PC-9 (cell line): Measurements from ENCODE around the gene ADAMTS7. TPM values are rescaled to one million over a fixed set of nuclear protein-coding genes. Genes with fewer than 3 reads are reported as not detected.
"Not testable (repeated sequence)": the region's sequence is repeated elsewhere in the genome, so short reads cannot be mapped to it uniquely, and the experiment has no call there.

Experiments used
- BruUV-seq: library from RNA; stranded (reverse); fragments of 400-500 nt; replicated peaks from 2 replicates; lab custom pipeline; 2021; lab: Mats Ljungman, UMichigan
- CTCF ChIA-PET: fragments of 300-600 bp; sonication (Branson Sonifier 250); formaldehyde crosslinking; loops from one replicate; lab custom pipeline; 2022; ENCODE audit warnings: antibody characterized with exemption; lab: Charles Lee
- POLR2A ChIA-PET: fragments of 300-600 bp; sonication (Branson Sonifier 250); formaldehyde crosslinking; loops from one replicate; lab custom pipeline; 2022; ENCODE audit warnings: antibody characterized with exemption; ENCODE audit not compliant: unreplicated experiment; lab: Charles Lee
- DNase-seq, 2 experiments: peaks; one replicate each; pipeline versions ENCODE4 v3.0.0 to v3.0.0-alpha.2; 2015 to 2022; ENCODE audit warnings: mixed read lengths in 1 of 2
- H2AFZ ChIP-seq: fragments of 200-600 bp; sonication (generic); 2 replicates; pipeline ENCODE4 v1.8.1; 2017; ENCODE audit warnings: antibody characterized with exemption
- H3F3A ChIP-seq: fragments of 200-600 bp; sonication (generic); 2 replicates; pipeline ENCODE4 v1.8.1; 2017; ENCODE audit warnings: antibody characterized with exemption, mild to moderate bottlenecking, low read depth; ENCODE audit not compliant: insufficient read depth
- H3K27ac ChIP-seq: fragments of 200-600 bp; sonication (generic); 2 replicates; pipeline ENCODE4 v1.6.1; 2016; ENCODE audit warnings: mixed run types
- H3K27me3 ChIP-seq: fragments of 200-600 bp; sonication (generic); 2 replicates; pipeline ENCODE4 v1.6.1; 2016; ENCODE audit warnings: low read depth, mixed run types; ENCODE audit not compliant: insufficient read depth
- H3K36me3 ChIP-seq: fragments of 200-600 bp; sonication (generic); 2 replicates; pipeline ENCODE4 v1.6.1; 2016; ENCODE audit warnings: low read depth, mixed run types
- H3K4me1 ChIP-seq: fragments of 200-600 bp; sonication (generic); replicated peaks from 2 replicates; pipeline ENCODE4 v1.6.1; 2016; ENCODE audit warnings: mixed run types; ENCODE audit not compliant: insufficient read depth
- H3K4me2 ChIP-seq: fragments of 200-600 bp; sonication (generic); 2 replicates; pipeline ENCODE4 v1.6.1; 2017; ENCODE audit warnings: mixed run types
- H3K4me3 ChIP-seq: fragments of 200-600 bp; sonication (generic); 2 replicates; pipeline ENCODE4 v1.6.1; 2016; ENCODE audit warnings: mixed run types
- H3K79me2 ChIP-seq: fragments of 200-600 bp; sonication (generic); 2 replicates; pipeline ENCODE4 v1.6.1; 2017; ENCODE audit warnings: low read depth, mixed run types
- H3K9me2 ChIP-seq: fragments of 200-600 bp; sonication (generic); 2 replicates; pipeline ENCODE4 v1.8.1; 2017; ENCODE audit warnings: mild to moderate bottlenecking; ENCODE audit not compliant: insufficient read depth
- H3K9me3 ChIP-seq: fragments of 200-600 bp; sonication (generic); 2 replicates; pipeline ENCODE4 v1.8.1; 2016; ENCODE audit warnings: low read depth; ENCODE audit not compliant: insufficient read depth
- H4K20me1 ChIP-seq: fragments of 200-600 bp; sonication (generic); 2 replicates; pipeline ENCODE4 v1.8.1; 2017; ENCODE audit not compliant: insufficient read depth
- EZH2 ChIP-seq: fragments of 200-600 bp; sonication (generic); IDR thresholded peaks from 2 replicates; pipeline ENCODE4 v1.8.0; 2017; ENCODE audit warnings: antibody characterized with exemption, low read depth
- intact Hi-C: fragments of 100-400 bp; cut with micrococcal nuclease; formaldehyde crosslinking; loops from one replicate; pipeline ENCODE4 v1.10.0; 2022; ENCODE audit not compliant: unreplicated experiment
- total RNA-seq: library from RNA; stranded (reverse); gene quantifications from 2 replicates; pipeline ENCODE4 v1.2.3, GENCODE V29; 2021
- TF ChIP-seq, protein P1 (sequence below): fragments of 200-600 bp; sonication (generic); conservative IDR thresholded peaks from 2 replicates; pipeline ENCODE4 v1.6.1; 2017; ENCODE audit warnings: mixed run types, antibody characterized with exemption, mild to moderate bottlenecking, moderate library complexity

Gene ADAMTS7
- total RNA-seq, 1 experiment from 2014 or later, result 1.3 TPM

DNA sequence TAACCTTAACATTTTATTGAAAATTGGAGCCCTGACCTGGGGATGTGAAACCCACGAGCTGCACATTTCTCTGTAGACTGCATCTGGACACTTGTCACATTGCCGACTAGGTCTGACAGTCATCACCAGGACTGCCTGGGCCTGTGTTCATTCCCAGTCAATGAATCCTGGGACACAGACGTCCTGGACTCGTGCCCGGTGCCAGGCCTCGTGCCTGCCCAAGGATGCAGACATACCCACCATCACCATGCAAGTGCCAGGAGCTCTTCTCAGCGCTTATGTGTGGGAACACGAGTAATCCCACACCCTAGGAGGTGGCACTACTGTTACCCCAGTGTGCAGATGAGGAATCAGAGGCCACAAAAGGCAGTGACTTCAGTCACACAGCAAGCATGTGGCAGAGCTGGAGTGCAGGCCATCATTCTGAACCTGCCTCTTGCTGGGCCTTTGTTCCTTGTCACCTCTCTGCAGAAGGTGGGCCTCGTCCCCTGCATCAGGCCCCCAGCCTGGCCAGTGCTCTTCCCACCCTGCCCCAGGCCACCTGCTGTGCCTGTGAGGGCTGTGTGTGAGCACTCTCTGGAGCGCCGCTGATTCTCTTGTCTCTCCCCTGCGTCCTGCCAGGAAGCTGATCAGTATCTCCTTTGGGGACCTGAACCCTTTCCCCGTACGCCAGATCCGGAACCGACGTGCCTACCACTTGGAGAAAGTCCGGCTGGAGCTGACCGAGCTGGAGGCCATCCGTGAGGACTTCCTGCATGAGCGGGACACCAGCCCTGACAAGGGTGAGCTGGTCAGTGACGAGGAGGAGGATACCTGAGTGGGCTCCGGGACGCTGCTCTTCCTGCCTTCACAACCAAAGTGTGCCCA is 58.5 kb downstream of the ADAMTS7 start:
- H3K79me2 ChIP-seq, result no peaks in the 10 kb centered on the region
- no peak for DNase-seq
- H3K9me2 ChIP-seq, result no peaks in the 10 kb centered on the region
- H3K27me3 ChIP-seq, result no peaks in the 10 kb centered on the region
- H3K4me1 ChIP-seq, result peaks cover 4% of the 10 kb centered on the region; the same call in 1 of the 2 replicates
- no peak overlapping the region for H2AFZ ChIP-seq
- no peak for TF ChIP-seq EZH2
- TF ChIP-seq, protein P1, sequence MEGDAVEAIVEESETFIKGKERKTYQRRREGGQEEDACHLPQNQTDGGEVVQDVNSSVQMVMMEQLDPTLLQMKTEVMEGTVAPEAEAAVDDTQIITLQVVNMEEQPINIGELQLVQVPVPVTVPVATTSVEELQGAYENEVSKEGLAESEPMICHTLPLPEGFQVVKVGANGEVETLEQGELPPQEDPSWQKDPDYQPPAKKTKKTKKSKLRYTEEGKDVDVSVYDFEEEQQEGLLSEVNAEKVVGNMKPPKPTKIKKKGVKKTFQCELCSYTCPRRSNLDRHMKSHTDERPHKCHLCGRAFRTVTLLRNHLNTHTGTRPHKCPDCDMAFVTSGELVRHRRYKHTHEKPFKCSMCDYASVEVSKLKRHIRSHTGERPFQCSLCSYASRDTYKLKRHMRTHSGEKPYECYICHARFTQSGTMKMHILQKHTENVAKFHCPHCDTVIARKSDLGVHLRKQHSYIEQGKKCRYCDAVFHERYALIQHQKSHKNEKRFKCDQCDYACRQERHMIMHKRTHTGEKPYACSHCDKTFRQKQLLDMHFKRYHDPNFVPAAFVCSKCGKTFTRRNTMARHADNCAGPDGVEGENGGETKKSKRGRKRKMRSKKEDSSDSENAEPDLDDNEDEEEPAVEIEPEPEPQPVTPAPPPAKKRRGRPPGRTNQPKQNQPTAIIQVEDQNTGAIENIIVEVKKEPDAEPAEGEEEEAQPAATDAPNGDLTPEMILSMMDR, result no peak
- no peaks in the 10 kb centered on the region for H3K36me3 ChIP-seq
- no peaks in the 10 kb centered on the region for H4K20me1 ChIP-seq
- BruUV-seq, result no TSS peak
- POLR2A ChIA-PET, result no interaction called here
- H3K4me3 ChIP-seq, result no peak overlapping the region
- no peak overlapping the region for H3K4me2 ChIP-seq
- H3K27ac ChIP-seq, result no peak overlapping the region
- H3F3A ChIP-seq, result no peaks in the 10 kb centered on the region; the same call in 1 of the 2 replicates
- no peaks in the 10 kb centered on the region for H3K9me3 ChIP-seq
- intact Hi-C loops, result loop anchor here (5.0 kb wide), 2 partner anchors 135 to 445 kb away; no protein-coding TSS in a partner anchor
- CTCF ChIA-PET, result no interaction called here

DNA sequence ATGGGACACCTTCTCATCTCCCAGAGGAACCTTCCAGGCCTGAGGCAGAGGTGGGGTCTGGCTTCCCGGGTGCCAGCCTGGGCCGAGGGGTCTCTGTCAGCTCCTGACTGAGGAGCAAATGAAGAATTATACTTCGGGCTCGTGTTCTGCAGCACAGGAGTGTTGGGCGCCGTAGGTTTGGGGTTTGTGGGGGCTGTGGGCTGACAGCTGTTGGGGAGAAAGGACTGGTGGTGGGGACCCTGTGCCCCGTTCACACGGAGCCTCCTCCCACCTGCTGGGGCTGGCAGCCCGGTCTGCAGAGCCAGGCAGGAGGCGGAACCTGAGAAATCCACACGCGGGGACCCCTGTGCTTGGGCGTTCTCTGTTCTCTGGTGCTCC is 59.7 kb downstream of the ADAMTS7 start:
- BruUV-seq, result no TSS peak
- H3F3A ChIP-seq, result no peaks in the 10 kb centered on the region
- intact Hi-C loops, result loop anchor here (1.0 to 5.0 kb wide), 3 partner anchors 134 to 638 kb away; no protein-coding TSS in a partner anchor
- H3K36me3 ChIP-seq, result no peaks in the 10 kb centered on the region
- no peaks in the 10 kb centered on the region for H4K20me1 ChIP-seq
- H3K9me2 ChIP-seq, result no peaks in the 10 kb centered on the region
- no peaks in the 10 kb centered on the region for H3K27me3 ChIP-seq
- peak overlapping the region; percentile 63; the same call in 1 of the 2 replicates for H3K4me2 ChIP-seq
- H3K4me1 ChIP-seq, result no peaks in the 10 kb centered on the region; the same call in 1 of the 2 replicates
- CTCF ChIA-PET, result no interaction called here
- no peak overlapping the region for H2AFZ ChIP-seq
- no peak for DNase-seq
- no peaks in the 10 kb centered on the region for H3K79me2 ChIP-seq
- TF ChIP-seq, protein P1, result no peak
- no peak for TF ChIP-seq EZH2
- no peaks in the 10 kb centered on the region for H3K9me3 ChIP-seq
- POLR2A ChIA-PET, result no interaction called here
- no peak overlapping the region for H3K4me3 ChIP-seq
- no peak overlapping the region for H3K27ac ChIP-seq

DNA sequence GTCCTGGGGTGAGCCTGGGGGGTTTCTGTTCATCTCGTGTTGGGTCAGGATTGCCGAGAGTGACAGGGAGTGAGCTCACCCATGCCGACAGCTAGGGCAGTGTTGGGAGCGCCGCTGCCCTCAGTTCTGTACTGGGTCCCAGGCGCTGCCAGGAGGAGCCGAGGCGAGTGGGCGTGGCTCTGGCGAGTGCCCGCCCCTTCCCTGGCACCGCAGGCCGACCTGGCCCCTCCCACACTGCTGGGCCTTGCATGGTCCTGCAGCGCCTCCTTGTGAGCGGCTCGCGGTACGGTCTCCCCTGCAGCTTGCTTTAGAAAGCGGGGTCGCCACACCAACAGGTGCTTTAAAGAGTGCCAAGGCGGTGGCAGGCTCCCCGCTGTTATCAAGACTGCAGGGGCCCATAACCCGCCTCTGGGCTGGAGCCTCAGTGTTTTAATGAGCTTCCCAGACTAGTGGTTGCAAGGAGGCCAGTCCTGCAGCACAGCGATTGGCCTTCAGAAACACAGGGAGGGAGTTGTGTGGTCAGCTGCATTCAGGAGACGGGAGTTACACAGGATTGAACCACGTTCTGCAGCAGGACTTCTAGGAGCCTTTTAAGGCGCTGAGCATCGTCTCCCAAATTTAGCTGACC is 60.2 kb downstream of the ADAMTS7 start:
- not testable (repeated sequence) for BruUV-seq, H3K27me3 ChIP-seq, H2AFZ ChIP-seq, H3K79me2 ChIP-seq, H3K27ac ChIP-seq, H3F3A ChIP-seq, H3K4me1 ChIP-seq, H4K20me1 ChIP-seq, H3K9me2 ChIP-seq, H3K36me3 ChIP-seq, H3K9me3 ChIP-seq
- POLR2A ChIA-PET, result interaction anchor here (0.6 kb wide), 1 partner anchor 445 kb away, joined by 4 read pairs; no protein-coding TSS in a partner anchor
- intact Hi-C loops, result loop anchor here (1.0 to 5.0 kb wide), 3 partner anchors 134 to 638 kb away; no protein-coding TSS in a partner anchor
- peak; percentile 61 to 92 for DNase-seq
- peak overlapping the region; percentile 63 for H3K4me2 ChIP-seq
- peak overlapping the region; percentile 35; the same call in 1 of the 2 replicates for H3K4me3 ChIP-seq
- CTCF ChIA-PET, result interaction anchor here (0.7 to 0.8 kb wide), 2 partner anchors 10 to 14 kb away, joined by 3 to 4 read pairs; no protein-coding TSS in a partner anchor
- TF ChIP-seq, protein P1, result peak; percentile 88
